Renal pelvis (tissue), 12 donors: ENCODE data around the gene MSLN. TPM values are rescaled to one million over a fixed set of nuclear protein-coding genes. Genes with fewer than 3 reads are reported as not detected.
"Not testable (repeated sequence)": the region's sequence is repeated elsewhere in the genome, so short reads cannot be mapped to it uniquely, and the experiment has no call there.

Source experiments
- DNase-seq: peaks from one replicate; pipeline ENCODE4 v3.0.0-alpha.2; 2013
- long read RNA-seq, 16 experiments: transcript quantifications; one replicate each; lab custom pipeline, GENCODE V29; 2026
- polyA plus RNA-seq, 3 donors: library from polyadenylated mRNA; unstranded; fragments of 120-200 nt; gene quantifications; one replicate each; pipeline ENCODE4 v1.2.1, GENCODE V29; 2013; ENCODE audit not compliant: insufficient read length in 3 of 3

MSLN gene
- 10 to 100 TPM; 12.9 to 21.3 (median 17.4) TPM for polyA plus RNA-seq
- long read RNA-seq, donor 1, partial matches to known transcripts = 7 of 12 reads
- long read RNA-seq, donor 1, other reads (novel, unspliced or antisense) = 0 of 12 reads
- long read RNA-seq, donor 2, partial matches to known transcripts = 11 of 14 reads
- long read RNA-seq, donor 2, other reads (novel, unspliced or antisense) = 0 of 14 reads
- long read RNA-seq, donor 3, partial matches to known transcripts = 6 of 6 reads
- long read RNA-seq, donor 3, other reads (novel, unspliced or antisense) = 0 of 6 reads
- long read RNA-seq, donor 4, partial matches to known transcripts = 6 of 7 reads
- long read RNA-seq, donor 4, other reads (novel, unspliced or antisense) = 0 of 7 reads
- long read RNA-seq, donor 5, partial matches to known transcripts = 0 of 3 reads
- long read RNA-seq, donor 5, other reads (novel, unspliced or antisense) = 0 of 3 reads
- long read RNA-seq, donor 6, partial matches to known transcripts = 5 of 6 reads
- long read RNA-seq, donor 6, other reads (novel, unspliced or antisense) = 0 of 6 reads
- long read RNA-seq, donor 7, partial matches to known transcripts = 8 of 11 reads
- long read RNA-seq, donor 7, other reads (novel, unspliced or antisense) = 0 of 11 reads
- long read RNA-seq, donor 8 = 0 reads
- long read RNA-seq, donor 9, transcript MSLN-207 (17 exons, 2,418 nt) = major isoform, 7 of 23 reads
- long read RNA-seq, donor 9, partial matches to known transcripts = 16 of 23 reads
- long read RNA-seq, donor 9, other reads (novel, unspliced or antisense) = 0 of 23 reads
- long read RNA-seq, donor 10, partial matches to known transcripts = 9 of 12 reads
- long read RNA-seq, donor 10, other reads (novel, unspliced or antisense) = 0 of 12 reads
- long read RNA-seq, donor 11, partial matches to known transcripts = 0 of 1 reads
- long read RNA-seq, donor 11, other reads (novel, unspliced or antisense) = 0 of 1 reads
- long read RNA-seq, donor 12, partial matches to known transcripts = 6 of 7 reads
- long read RNA-seq, donor 12, other reads (novel, unspliced or antisense) = 0 of 7 reads
- long read RNA-seq, donor 13, partial matches to known transcripts = 0 of 3 reads
- long read RNA-seq, donor 13, other reads (novel, unspliced or antisense) = 0 of 3 reads
- long read RNA-seq, donor 14 = 0 reads
- long read RNA-seq, donor 15 = 0 reads
- long read RNA-seq, donor 16, partial matches to known transcripts = 5 of 8 reads
- long read RNA-seq, donor 16, other reads (novel, unspliced or antisense) = 0 of 8 reads

GRCh38 chr16:760545-761343, at the start of gene MSLN:
MSLN (plus strand) TSS chr16:760734; CDS start chr16:762681, 1,947 bp downstream.
- peak; percentile 54 for DNase-seq

- DNase-seq = no peak
Observed at GRCh38 chr16:711084-711483, 49.5 kb upstream of the MSLN start.

- no peak for DNase-seq
Observed at GRCh38 chr16:711548-712320, 48.8 kb upstream of the MSLN start.

- DNase-seq = not testable (repeated sequence)
Observed at GRCh38 chr16:712740-713250, 47.7 kb upstream of the MSLN start.

GRCh38 chr16:714079-714478, 46.5 kb upstream of the MSLN start:
- DNase-seq = no peak

GRCh38 chr16:714558-715476, 45.7 kb upstream of the MSLN start, which contains the start of gene METRN:
METRN (plus strand) TSS chr16:715118; CDS start chr16:715290, 172 bp downstream.
- peak; percentile 86 for DNase-seq

GRCh38 chr16:715477-716199, 44.9 kb upstream of the MSLN start:
- no peak for DNase-seq

GRCh38 chr16:716200-716568, 44.4 kb upstream of the MSLN start:
- no peak for DNase-seq

- no peak for DNase-seq
Observed at GRCh38 chr16:716768-717325, 43.7 kb upstream of the MSLN start.

GRCh38 chr16:717450-718245, 42.9 kb upstream of the MSLN start:
- no peak for DNase-seq

GRCh38 chr16:718389-718788, 42.1 kb upstream of the MSLN start:
- no peak for DNase-seq

- no peak for DNase-seq
Observed at GRCh38 chr16:718922-719321, 41.6 kb upstream of the MSLN start.

- DNase-seq = no peak
Observed at GRCh38 chr16:719815-720446, 40.6 kb upstream of the MSLN start.

GRCh38 chr16:720447-720989, 40.0 kb upstream of the MSLN start:
- DNase-seq = peak; percentile 71

GRCh38 chr16:720990-721764, 39.4 kb upstream of the MSLN start, which contains the start of gene ANTKMT:
ANTKMT (plus strand) TSS chr16:721146; CDS start chr16:721275, 129 bp downstream.
- DNase-seq = peak; percentile 79
